HepG2 (cell line): Measurements from ENCODE around the gene INHBC. TPM values are rescaled to one million over a fixed set of nuclear protein-coding genes. Genes with fewer than 3 reads are reported as not detected.

Experiments used
- CEBPZ ChIP-seq: IDR thresholded peaks from 2 replicates; pipeline ENCODE4 v1.6.1; 2012; ENCODE audit warnings: low read length, improper control_type of control experiment
- CENPX ChIP-seq: sonication (generic); formaldehyde crosslinking; IDR thresholded peaks from 2 replicates; pipeline ENCODE4 v1.9.0; 2021; ENCODE audit warnings: mild to moderate bottlenecking, missing genetic modification reagents, moderate library complexity
- HNRNPL ChIP-seq: fragments of 200-400 bp; formaldehyde crosslinking; IDR thresholded peaks from 2 replicates; pipeline ENCODE4 v1.6.1; 2017; ENCODE audit warnings: mild to moderate bottlenecking, low read depth, low read length
- HNRNPUL1 ChIP-seq: fragments of 200-400 bp; formaldehyde crosslinking; IDR thresholded peaks from 2 replicates; pipeline ENCODE4 v1.6.1; 2017; ENCODE audit warnings: low read depth, mild to moderate bottlenecking, low read length, moderate library complexity
- MED8 ChIP-seq: sonication (generic); formaldehyde crosslinking; IDR thresholded peaks from 2 replicates; pipeline ENCODE4 v1.8.1; 2023; ENCODE audit warnings: mild to moderate bottlenecking, missing genetic modification reagents; ENCODE audit not compliant: insufficient replicate concordance
- NFKB2 ChIP-seq: sonication (generic); formaldehyde crosslinking; IDR thresholded peaks from 2 replicates; pipeline ENCODE4 v1.4.0; 2020; ENCODE audit warnings: missing genetic modification reagents, borderline replicate concordance
- PAX8 ChIP-seq: sonication (generic); formaldehyde crosslinking; IDR thresholded peaks from 2 replicates; pipeline ENCODE4 v1.8.0; 2022; ENCODE audit warnings: mild to moderate bottlenecking, missing genetic modification reagents, borderline replicate concordance
- PAXIP1 ChIP-seq: sonication (generic); formaldehyde crosslinking; conservative IDR thresholded peaks from 2 replicates; pipeline ENCODE4 v1.4.0; 2020; ENCODE audit warnings: mild to moderate bottlenecking, missing genetic modification reagents, moderate library complexity
- PCBP2 ChIP-seq: fragments of 200-400 bp; formaldehyde crosslinking; optimal IDR thresholded peaks from 2 replicates; pipeline ENCODE3; 2018; ENCODE audit warnings: low read length, low read depth; ENCODE audit not compliant: poor library complexity, severe bottlenecking
- SP140L ChIP-seq: sonication (generic); formaldehyde crosslinking; IDR thresholded peaks from 2 replicates; pipeline ENCODE4 v1.4.0; 2020; ENCODE audit warnings: missing genetic modification reagents, borderline replicate concordance
- ZFP41 ChIP-seq: sonication (generic); formaldehyde crosslinking; IDR thresholded peaks from 2 replicates; pipeline ENCODE4 v1.4.0; 2020; ENCODE audit warnings: mild to moderate bottlenecking, missing genetic modification reagents, borderline replicate concordance
- ZFP82 ChIP-seq: sonication (generic); formaldehyde crosslinking; IDR thresholded peaks from 2 replicates; pipeline ENCODE4 v1.5.1; 2020; ENCODE audit warnings: mild to moderate bottlenecking, missing genetic modification reagents, borderline replicate concordance
- ZNF33B ChIP-seq: sonication (generic); formaldehyde crosslinking; IDR thresholded peaks from 2 replicates; pipeline ENCODE4 v1.5.1; 2020; ENCODE audit warnings: mild to moderate bottlenecking, missing genetic modification reagents
- ZNF34 ChIP-seq: sonication (generic); formaldehyde crosslinking; IDR thresholded peaks from 2 replicates; pipeline ENCODE4 v1.4.0; 2020; ENCODE audit warnings: mild to moderate bottlenecking, missing genetic modification reagents, borderline replicate concordance
- ZNF644 ChIP-seq: IDR thresholded peaks from 2 replicates; pipeline ENCODE4 v1.6.1; 2016; ENCODE audit warnings: low read depth
- polyA plus RNA-seq, 8 experiments: library from polyadenylated mRNA; depleted of rRNA in 3 of 8; stranded (reverse) in 7 of 8; unstranded in 1 of 8; fragments of >200 nt; fragmentation: Illumina TruSeq in 4 of 8; extraction: Trizol in 4 of 8; gene quantifications; 2 replicates each; pipeline versions ENCODE4 v1.2.1 to v1.2.3, GENCODE V29; 2011 to 2016; ENCODE audit warnings: low read depth in 4 of 8, missing spikeins in 1 of 8, mixed read lengths in 1 of 8; ENCODE audit not compliant: insufficient read depth in 1 of 8
- total RNA-seq, 5 experiments: library from RNA; depleted of rRNA; stranded (reverse); fragments of >200 nt; fragmentation: Illumina TruSeq; extraction: Trizol; gene quantifications; 2 replicates each; pipeline ENCODE4 v1.2.3, GENCODE V29; 2016; ENCODE audit warnings: low read depth in 1 of 5

The INHBC gene
- total and polyA plus RNA-seq, 2 of the 13 experiments (the other 11 are each of a cell fraction or from before 2014, with no cell fraction given), result 1.8 to 13.8 TPM

- peak; percentile 64; the same call in 1 of the 2 replicates for TF ChIP-seq NFKB2 (CRISPR knock-in tag)
- TF ChIP-seq ZNF34 (CRISPR knock-in tag), result no peak
- TF ChIP-seq CENPX (CRISPR knock-in tag), result no peak
- TF ChIP-seq HNRNPUL1, result no peak
- no peak for TF ChIP-seq MED8
- TF ChIP-seq SP140L (CRISPR knock-in tag), result no peak
- no peak for TF ChIP-seq PCBP2
- no peak for TF ChIP-seq ZFP41 (CRISPR knock-in tag)
- TF ChIP-seq PAXIP1 (CRISPR knock-in tag), result peak; percentile 30; the same call in 1 of the 2 replicates
- TF ChIP-seq ZNF33B (CRISPR knock-in tag), result no peak
- no peak for TF ChIP-seq PAX8 (CRISPR knock-in tag)
- no peak for TF ChIP-seq ZFP82
- TF ChIP-seq ZNF644, result no peak
- TF ChIP-seq HNRNPL, result no peak
- TF ChIP-seq CEBPZ, result no peak
- TF ChIP-seq, all 625 proteins: peak for 174
Measured at GRCh38 chr12:57487597-57488401, 53.2 kb downstream of the INHBC start, which contains the start of gene MARS1 (continued).
